ENCODE data around the gene P2RY13.

Gene P2RY13

GRCh38 chr3:151319628-151320027, 9.7 kb downstream of the P2RY13 start:
- DNase-seq = no peak

DNA sequence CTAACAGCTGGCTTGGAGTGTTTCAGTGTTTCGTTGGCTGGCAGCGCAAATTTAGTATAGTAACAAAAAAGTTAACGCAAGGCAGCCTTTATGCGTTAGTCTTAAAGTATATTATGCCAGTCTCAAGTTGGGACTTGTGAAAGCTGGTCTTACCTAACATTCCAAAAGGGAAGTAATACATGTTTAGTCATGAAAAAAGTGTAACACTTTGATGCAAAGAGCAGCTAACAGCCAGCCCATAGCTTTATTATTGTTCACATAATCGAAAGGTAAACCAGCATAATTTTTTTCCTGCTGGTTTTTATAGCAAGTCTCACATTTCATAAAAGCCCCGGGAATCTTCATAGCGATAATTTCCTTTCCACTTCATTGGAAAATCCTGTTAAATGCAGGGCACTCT, 10.4 kb downstream of the P2RY13 start:
- DNase-seq = no peak

DNA sequence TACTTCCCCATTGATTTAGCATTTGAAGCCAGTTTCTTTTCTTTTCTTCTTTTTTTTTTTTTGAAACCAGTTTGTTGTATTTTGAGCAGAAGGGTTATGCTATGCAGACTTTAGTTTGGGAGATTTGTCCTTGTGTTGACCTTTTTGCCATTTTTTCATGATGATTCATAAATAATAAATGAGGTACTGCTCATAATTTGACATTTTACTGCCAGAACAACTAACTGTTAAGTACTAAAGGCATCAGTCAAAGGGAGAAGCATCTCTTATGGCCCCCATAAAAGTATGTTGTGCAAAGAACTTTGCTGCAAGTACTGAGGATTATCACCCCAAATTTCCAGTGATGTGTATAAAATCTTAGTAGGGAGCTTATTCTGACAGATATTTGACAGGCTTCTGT, 11.0 kb downstream of the P2RY13 start:
- DNase-seq = no peak

GRCh38 chr3:151316267-151316991, 12.9 kb downstream of the P2RY13 start, which contains the start of gene GPR87:
Gene GPR87, minus strand, starts transcription at chr3:151316820. Its CDS starts 16,720 bp downstream, at chr3:151300100.
- no peak for DNase-seq

GRCh38 chr3:151315846-151316245, 13.5 kb downstream of the P2RY13 start:
- no peak for DNase-seq

- no peak for DNase-seq
Measured at GRCh38 chr3:151315136-151315535, 14.2 kb downstream of the P2RY13 start.

GRCh38 chr3:151314593-151314992, 14.8 kb downstream of the P2RY13 start:
- DNase-seq = no peak

DNA sequence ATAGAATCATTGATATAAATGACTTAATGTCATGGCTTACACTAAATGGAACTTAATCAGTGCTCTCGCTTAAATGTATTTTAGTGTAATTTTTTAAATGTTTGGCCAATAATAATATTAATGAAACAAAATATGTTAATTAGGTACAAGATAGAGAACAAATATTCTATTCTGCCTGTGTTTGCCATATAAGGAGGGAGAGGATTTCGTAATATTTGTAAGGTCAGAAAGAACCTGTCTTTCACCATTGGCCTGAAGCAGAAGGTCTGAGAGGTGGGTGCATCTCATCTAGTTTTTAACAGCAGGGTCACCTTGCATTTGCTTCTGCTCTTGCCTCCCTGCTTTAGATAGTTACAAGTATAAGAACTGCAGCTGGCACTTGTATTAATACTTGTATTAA, 15.2 kb downstream of the P2RY13 start:
- DNase-seq = no peak

- no peak for DNase-seq
Measured at GRCh38 chr3:151312972-151313371, 16.4 kb downstream of the P2RY13 start.

GRCh38 chr3:151309566-151309965, 19.8 kb downstream of the P2RY13 start:
- no peak for DNase-seq

GRCh38 chr3:151307583-151308488, 21.5 kb downstream of the P2RY13 start:
- DNase-seq = no peak

- DNase-seq = no peak
Measured at GRCh38 chr3:151307131-151307530, 22.2 kb downstream of the P2RY13 start.

DNA sequence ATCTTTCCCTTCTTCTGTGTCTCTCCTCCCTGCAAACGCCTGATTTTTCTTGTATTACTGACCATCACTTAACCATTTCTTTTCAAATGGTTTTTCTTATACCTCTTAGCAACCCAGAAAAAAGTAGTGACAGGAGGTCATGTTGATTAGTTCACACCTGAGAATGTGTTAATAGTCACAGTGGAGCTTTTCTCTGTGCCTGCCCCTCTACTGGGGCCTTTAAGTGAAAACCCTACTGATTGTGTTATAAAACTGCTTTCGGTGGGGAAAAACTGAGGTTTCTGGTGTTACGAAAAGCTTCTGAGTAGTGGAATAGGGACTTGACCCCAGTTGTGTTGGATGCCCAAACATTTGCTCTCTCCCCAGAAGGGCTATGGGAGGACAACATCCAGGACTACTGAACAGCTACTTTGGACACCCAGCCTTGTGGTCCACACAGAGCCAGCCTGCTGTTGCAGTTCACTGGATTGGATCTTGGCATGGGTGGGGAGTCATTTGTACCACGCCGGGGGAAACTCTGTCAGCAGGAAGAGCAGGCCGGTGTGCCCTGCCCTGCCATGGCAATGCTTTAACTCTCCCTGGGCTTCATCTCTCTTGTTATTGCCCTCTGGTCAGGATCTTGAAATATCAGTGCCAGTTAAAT, 23.1 kb downstream of the P2RY13 start:
- DNase-seq = no peak

- no peak for DNase-seq
Measured at GRCh38 chr3:151305775-151306151, 23.6 kb downstream of the P2RY13 start.

GRCh38 chr3:151305060-151305774, 24.1 kb downstream of the P2RY13 start:
- DNase-seq = no peak

DNA sequence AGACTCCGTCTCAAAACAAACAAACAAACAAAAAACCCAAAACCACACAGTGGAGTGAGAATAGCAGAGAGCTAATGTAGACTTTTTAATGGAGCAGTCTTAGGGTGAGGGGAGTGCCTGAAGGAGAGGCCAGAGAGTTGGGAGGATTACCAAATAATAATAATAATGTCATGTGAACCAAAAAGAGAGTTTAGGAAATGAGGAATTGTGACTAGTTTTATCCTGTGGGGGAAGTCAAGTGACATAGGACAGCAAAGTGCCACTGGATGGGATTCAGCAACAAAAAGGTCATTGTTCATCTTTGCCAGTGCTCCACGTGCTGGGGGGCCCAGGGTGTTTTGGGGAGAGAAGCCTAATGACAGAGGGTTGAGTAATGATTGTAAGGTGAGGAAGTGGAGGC, 25.6 kb downstream of the P2RY13 start:
- no peak for DNase-seq

DNA sequence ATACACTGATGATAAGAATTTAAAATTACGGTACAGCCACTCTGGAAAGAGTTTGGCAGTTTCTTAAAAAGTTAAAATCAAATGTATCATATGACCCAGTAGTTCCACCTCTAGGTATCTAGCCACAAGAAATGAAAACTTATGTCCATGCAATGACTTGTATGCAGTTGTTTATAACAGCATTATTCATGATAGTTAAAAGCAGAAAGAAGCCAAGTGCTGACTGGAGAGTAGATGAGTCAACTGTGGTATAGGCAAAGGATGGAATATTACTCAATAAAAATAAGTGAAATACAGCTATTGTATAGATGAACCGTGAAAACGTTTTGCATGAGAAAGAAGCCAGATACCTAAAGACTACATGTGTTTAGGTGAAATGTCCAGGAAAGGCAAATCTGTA, 27.6 kb downstream of the P2RY13 start:
- DNase-seq = no peak

DNA sequence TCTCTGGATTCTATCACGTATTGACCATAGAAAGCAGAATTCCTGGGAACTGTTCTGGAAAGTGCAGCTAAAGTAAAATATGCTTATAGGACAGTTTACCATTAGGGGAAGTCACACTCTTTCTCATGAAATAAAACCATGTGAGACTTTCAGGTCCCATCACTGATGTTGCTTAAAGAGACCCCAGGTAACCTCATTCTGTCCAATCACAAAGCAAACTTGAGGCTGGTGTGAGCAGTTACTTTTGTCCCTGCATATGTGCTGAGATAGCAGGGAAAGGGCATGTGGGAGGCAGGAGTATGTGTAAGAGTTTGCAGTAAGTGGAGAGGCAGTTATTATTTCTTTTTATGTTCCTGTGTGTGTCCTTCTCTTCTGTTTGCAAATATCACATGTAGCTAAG, 28.8 kb downstream of the P2RY13 start:
- no peak for DNase-seq

DNA sequence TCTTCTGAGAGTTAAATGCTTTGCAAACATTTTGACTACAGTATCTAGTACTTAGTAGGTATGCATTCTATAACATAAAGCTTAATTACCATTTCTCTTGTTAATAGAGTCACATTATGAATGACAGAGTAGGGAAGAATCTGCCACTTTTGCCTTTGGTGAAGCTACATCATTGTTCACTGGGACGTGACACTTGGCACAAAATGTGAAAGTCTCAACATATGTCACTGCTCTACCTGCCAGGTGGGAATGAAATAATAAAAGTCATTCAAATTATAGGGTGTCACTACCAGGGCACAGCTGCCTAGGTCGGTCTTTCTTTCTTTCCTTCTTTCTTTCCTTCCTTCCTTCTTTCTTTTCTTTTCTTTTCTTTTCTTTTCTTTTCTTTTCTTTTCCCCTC, 30.3 kb downstream of the P2RY13 start:
- no peak for DNase-seq

DNA sequence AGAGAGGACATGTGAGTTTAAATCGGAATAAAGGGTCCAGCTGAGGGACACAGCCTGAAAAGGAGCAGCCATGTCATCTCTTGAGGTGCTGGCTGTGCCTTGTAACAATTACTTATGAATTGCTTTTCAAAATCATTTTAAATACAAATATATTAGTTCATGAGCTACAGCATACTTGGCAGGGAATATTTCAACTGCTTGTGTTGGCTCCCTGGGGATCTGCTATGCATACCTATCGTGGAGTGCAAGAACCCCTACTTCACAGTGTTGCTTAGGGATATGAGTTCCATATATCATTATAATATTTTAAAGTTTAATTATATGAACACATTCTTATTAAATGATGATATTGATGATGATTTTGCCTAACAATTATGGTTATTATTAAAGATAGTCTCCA, 31.9 kb downstream of the P2RY13 start:
- no peak for DNase-seq

GRCh38 chr3:151296226-151296625, 33.1 kb downstream of the P2RY13 start:
- no peak for DNase-seq

DNA sequence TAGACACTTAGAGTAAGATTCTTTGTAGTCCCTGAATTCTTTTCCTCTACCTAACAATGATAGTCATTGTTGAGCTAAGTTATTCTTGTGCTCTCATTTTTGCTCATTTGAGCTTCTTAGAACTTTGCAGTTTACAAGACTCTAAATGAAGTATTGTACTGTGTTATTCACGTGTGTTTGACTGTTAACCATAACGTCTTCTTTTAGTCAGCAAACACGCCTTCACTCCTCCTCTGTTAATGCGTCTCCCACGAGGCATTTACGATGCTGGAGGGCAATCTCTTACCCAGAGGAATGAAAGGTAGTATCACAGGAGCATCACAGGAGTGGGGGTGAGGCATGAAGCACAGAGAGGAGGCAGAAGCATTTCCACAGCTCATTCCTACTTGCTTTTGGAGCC, 36.2 kb downstream of the P2RY13 start:
- no peak for DNase-seq

DNA sequence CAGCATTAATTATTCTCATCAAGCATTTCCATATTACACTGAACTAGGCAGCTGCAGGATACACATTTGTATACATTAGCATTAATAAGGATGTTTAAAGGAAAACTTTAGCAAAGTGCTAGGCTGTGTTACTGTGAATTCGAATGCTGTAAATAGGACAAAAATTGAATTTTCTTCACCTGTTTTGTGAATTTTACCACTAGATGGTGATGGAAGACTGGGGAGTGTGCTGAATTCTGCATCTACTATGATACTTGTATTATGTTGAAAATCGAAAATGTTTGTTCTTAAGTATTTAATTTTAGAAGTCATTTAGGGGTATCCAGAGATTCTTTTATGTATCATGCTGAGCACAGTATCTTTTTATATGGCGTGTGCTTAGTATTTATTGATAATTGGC, 38.7 kb downstream of the P2RY13 start:
- no peak for DNase-seq
